Activated gamma-delta T cell (primary cell): ENCODE data around the gene SLC7A10.
A peak's percentile ranks its signal among the peaks of the same experiment; 100 is the strongest.

Source experiments
- DNase-seq: peaks from one replicate; lab custom pipeline; 2025; lab: John Stamatoyannopoulos, UW

SLC7A10 gene

DNA sequence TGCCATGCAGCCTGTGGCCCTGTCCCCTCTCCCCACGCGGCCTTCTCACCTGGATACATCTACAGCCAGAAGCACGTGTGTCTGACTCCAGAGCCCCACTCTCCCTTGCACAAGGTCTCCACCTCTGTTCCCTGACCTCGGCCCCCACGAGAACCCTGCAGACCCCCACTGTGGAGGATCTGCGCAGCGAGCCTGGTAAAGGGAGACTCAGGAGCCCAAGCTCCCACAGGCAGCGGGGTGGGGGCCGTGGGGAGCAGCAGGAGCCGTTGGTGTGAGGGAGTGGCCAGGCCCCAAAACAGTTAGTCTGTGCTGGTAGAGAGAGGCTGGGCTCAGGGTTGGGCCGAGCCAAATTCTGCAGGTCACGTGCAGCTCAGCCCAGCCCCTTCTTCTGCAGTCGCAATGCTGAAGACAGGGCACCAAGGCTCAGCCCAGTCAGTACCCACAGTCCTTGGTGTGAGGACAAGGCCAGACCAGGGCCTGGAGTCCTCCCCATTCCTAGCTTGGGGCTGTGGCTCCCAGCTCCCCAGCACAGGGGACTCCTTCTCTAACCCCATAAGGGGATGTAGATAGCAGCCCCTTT lies 28.7 kb upstream of the SLC7A10 start:
- DNase-seq: no peak

GRCh38 chr19:33252971-33253370 lies 27.3 kb upstream of the SLC7A10 start:
- no peak for DNase-seq

DNA sequence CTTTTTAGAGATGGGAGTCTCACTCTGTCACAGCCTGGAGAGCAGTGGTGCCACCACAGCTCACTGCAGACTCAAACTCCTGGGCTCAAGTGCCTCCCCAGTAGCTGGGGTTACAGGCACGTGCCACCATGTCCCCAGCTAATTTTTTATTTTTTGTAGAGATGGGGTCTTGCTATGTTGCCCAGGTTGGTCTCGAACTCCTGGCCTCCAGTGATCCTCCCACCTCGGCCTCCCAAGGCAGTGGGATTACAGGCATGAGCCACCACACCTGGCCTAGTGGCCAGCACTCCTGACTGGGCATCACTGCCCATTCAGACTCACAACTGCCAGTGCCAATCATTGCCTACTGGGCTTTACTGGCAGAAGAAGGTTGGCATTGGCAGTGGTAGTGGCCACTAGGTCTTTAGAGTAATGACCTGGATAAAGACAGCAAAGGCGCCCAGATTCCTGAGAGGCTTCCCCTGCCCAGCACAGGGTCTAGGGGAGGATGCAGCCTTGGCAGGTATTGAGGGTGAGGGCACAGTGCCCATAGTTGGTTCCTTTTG lies 26.8 kb upstream of the SLC7A10 start:
- DNase-seq: no peak

DNA sequence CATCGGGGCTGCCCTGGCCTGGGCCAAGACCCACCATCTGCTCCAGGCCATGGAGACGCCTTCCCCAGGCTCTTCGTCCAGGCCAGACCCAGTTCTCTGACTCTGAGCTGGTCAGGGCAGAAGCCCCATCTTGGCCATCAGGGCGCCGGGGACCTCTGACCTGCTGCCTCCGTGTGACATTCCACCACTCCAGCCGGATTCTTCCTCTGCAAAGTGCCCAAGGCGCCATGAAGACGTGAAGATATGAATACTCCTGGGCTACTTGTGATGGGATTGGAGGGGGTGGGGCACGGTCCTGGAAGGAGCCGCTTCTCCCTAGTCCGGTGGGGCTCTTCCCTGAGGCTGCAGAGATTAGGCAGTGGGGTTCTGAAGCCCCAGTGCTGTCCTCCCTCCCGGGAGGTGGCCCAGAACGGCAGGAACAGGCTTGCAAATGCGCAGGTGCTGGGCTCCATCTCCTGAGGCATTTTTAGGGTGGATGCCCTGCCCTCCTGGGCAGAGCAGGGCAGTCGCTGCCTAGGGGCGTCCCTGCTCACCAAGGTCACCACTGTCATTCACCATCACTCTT lies 26.0 kb upstream of the SLC7A10 start:
- DNase-seq: no peak

DNA sequence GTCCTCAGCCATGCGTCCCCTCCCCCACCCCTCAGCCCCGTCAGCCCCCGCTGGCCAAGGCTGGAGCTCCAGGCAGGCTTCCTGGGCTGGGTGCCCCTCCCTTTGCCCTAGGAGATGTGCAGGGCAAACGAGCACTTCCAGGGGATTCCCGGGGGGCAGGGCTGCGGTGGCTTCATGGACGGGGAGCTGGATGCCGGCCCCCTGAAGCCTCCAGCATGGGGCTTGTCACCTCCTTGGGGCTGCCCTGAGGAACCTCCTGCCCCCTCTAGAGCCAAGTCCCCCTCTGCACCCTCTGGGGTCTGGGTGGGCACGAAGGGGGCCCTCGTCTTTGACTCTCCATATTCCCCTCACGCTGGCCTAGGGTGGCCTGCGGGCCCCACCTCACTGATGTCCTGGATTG lies 25.4 kb upstream of the SLC7A10 start:
- DNase-seq: no peak

GRCh38 chr19:33250500-33250899 lies 24.9 kb upstream of the SLC7A10 start:
- no peak for DNase-seq

- DNase-seq: no peak
These were observed 24.2 kb upstream of the SLC7A10 start for GRCh38 chr19:33249740-33250366.

GRCh38 chr19:33248954-33249613 lies 23.4 kb upstream of the SLC7A10 start:
- no peak for DNase-seq

DNA sequence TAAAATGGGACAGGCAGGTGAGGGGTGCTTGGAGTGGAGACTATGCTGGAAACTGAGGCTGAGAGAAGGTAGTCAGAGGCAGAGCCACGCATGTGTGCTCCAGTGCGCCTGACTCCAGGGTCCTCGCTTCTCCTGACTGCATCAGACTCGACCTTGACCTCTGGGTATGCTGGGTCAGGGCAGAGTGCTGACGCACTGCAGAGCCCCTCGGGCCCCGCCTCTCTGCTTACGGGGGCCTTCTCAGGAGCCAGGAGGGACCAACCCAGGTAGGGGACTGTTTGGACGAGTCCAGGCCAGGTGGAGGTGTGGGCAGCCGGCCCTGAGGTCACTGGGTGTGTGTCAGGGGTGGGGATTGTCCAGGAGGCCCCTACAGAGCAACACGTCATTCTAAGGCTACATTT lies 22.9 kb upstream of the SLC7A10 start:
- no peak for DNase-seq

DNA sequence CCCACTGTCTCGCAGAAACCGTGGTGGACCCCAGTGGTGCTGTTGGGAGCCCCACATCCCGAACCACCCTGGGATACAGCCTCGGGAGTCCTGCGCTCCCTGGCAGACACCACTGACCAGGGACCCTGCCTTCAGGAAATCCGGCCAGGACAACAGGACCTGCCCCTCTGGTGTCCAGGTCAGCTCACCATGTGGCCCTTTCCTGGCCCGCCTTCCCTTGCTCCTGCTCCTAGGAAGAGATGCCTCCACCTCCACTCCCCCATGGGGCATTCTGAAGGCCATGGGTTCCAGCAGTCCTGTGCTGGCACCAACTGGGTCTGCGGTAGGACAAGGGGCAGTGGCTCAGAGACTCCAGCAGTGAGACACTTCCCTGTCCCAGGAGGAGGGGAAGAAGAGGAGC lies 22.5 kb upstream of the SLC7A10 start:
- no peak for DNase-seq

GRCh38 chr19:33247441-33247819 lies 21.8 kb upstream of the SLC7A10 start:
- DNase-seq: no peak

GRCh38 chr19:33246709-33247440 lies 21.2 kb upstream of the SLC7A10 start:
- no peak for DNase-seq

DNA sequence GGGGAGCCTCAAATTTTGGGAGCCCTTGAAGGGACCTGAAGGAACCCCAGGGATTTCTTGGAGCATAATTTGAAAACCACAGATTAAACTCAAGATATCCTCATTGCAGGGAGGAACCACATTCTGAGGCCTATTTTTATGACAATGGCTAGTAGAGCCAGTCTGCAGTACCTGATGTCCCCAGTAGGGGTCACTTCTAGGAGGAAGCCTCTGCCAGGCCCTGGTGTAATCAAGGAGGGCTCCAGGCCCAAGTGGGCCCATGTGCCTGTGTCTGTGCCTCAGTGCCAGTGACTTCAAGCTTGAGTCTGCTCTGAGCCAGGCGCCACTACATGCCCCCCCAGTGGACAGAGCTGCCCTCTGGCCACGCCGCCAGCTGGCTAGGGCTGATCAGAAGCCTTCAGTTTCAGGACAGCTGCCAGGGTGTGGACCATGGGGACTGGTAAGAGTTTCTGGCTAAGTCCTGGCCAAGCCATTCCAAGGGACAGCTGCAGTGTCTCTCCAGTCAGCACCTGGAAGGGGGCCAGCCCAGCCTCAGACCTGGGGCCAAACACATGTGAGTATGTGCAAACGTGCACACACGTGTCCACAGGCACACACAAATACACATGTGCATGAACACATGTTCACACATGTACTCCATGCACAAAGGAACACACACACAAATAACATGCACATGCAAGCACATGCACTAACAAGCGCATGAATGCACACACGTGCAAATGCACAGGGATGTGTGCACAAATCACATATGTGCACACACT lies 20.5 kb upstream of the SLC7A10 start:
- DNase-seq: no peak

GRCh38 chr19:33242911-33243310 lies 17.3 kb upstream of the SLC7A10 start:
- DNase-seq: no peak

GRCh38 chr19:33242131-33242530 lies 16.5 kb upstream of the SLC7A10 start:
- DNase-seq: no peak

DNA sequence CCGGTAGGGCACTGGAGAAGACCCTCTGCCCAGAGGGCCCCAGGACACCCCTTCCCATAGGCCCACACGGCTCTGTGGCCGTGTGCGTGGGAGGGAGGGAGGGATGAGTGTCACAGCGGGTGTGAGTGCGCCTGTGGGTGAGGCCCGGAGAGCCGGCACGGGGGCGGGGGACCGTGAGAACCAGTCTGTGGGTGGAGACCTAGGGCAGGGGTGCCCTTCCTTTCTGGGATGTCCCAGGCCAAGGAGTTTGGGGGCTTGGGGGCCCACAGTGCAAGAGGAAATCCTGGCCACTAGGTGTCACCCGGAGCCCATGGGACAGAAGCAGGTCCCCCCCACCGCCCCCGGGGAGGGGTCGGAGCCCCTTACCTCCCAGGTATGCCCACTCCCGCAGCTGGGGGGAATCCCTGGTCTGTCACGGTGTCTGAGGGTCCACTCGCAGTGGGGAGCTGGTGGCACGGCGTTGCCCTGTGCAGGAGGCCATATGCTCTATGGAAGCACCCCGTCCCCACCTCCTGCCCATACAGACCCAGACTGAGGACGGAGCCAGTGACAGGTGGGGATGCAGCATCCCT lies 16.0 kb upstream of the SLC7A10 start:
- DNase-seq: peak; percentile 23

DNA sequence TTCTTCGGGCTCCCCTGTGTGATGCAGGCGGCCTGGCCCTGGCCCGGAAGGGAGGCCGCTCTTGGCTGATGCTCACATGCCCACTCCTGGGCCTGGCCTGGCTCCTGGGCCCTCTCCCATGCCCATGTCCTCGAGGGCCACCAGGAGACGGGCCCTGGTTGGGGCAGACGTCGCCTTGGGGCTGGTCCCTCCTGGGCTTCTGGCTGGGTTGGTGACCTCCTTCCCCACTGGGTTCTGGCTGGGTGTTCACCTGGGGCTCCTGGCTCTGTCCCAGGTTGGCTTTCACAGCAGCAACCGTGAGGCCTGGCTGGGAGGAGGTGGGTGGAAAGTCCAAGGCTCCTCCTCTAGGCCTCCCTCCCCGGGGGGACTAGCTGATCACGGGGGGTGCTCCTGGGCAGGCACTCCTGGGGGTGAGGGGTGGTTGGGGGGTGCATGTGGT lies 15.5 kb upstream of the SLC7A10 start:
- no peak for DNase-seq

- no peak for DNase-seq
These were observed 14.6 kb upstream of the SLC7A10 start for GRCh38 chr19:33240181-33240771.

GRCh38 chr19:33239223-33239975 lies 13.7 kb upstream of the SLC7A10 start:
- no peak for DNase-seq
